K562 (cell line): ENCODE data around the gene SEC14L1. TPM values are rescaled to one million over a fixed set of nuclear protein-coding genes. Genes with fewer than 3 reads are reported as not detected.

Experiments
- ATAC-seq: fragments of 200-7000 bp; cut with Tn5 transposase; 3 replicates; pipeline ENCODE4 v1.9.1; 2020; ENCODE audit warnings: moderate library complexity
- BruUV-seq: library from RNA; stranded (reverse); fragments of 400-500 nt; replicated peaks from 2 replicates; lab custom pipeline; 2021; lab: Mats Ljungman, UMichigan
- CTCF ChIA-PET: fragments of 300-600 bp; formaldehyde crosslinking; extraction: SDS; loops from one replicate; lab custom pipeline; 2021; ENCODE audit warnings: low intra/inter-chr PET ratio; lab: Yijun Ruan, JAX
- POLR2A ChIA-PET: fragments of 300-600, 350-650 bp; sonication (Branson Sonifier 250); formaldehyde crosslinking; extraction: SDS; loops from one replicate; lab custom pipeline; 2021; ENCODE audit warnings: antibody characterized with exemption, inconsistent platforms; lab: Yijun Ruan, JAX
- DNase-seq, 4 experiments: peaks; one replicate each; pipeline versions ENCODE4 v3.0.0 to v3.0.0-alpha.2; 2011 to 2018; ENCODE audit warnings: low spot score in 3 of 4, mixed read lengths in 3 of 4; ENCODE audit errors: extremely low read depth in 1 of 4
- FAIRE-seq: peaks from 2 replicates; lab custom pipeline; 2011; peaks lifted over from hg19 to GRCh38; lab: Jason Lieb, UNC
- H2AFZ ChIP-seq: 2 replicates; pipeline ENCODE4 v1.6.0; 2011; ENCODE audit warnings: low read depth, low read length, control low read depth, inconsistent platforms
- H3K27ac ChIP-seq: fragments of 200-600 bp; 3 replicates; pipeline ENCODE4 v1.8.0; 2011; ENCODE audit warnings: low read depth, mild to moderate bottlenecking, control low read depth, inconsistent platforms, low read length, moderate library complexity, mixed read lengths; ENCODE audit errors: extremely low read depth
- H3K27me3 ChIP-seq, 2 experiments: fragments of 300-600 bp in 1 of 2; 2 replicates in 1 of 2; 3 replicates in 1 of 2; pipeline versions ENCODE4 v1.6.0 to v1.8.0; 2011; ENCODE audit warnings: inconsistent platforms in 2 of 2, low read length in 2 of 2, mild to moderate bottlenecking in 1 of 2, mixed read lengths in 1 of 2, moderate library complexity in 1 of 2; ENCODE audit not compliant: control insufficient read depth in 2 of 2, insufficient read depth in 2 of 2
- H3K36me3 ChIP-seq: fragments of 300-600 bp; 3 replicates; pipeline ENCODE4 v1.8.0; 2011; ENCODE audit warnings: mild to moderate bottlenecking, low read length, inconsistent platforms; ENCODE audit not compliant: control insufficient read depth, insufficient read depth
- H3K4me1 ChIP-seq, 2 experiments: fragments of 200-600 bp in 1 of 2; replicated peaks in 1 of 2; 2 replicates in 1 of 2; 3 replicates in 1 of 2; pipeline versions ENCODE4 v1.5.1 to v1.8.0; 2011; ENCODE audit warnings: inconsistent platforms in 2 of 2, low read length in 2 of 2, mild to moderate bottlenecking in 1 of 2, mixed read lengths in 1 of 2, moderate library complexity in 1 of 2; ENCODE audit not compliant: control insufficient read depth in 2 of 2, insufficient read depth in 2 of 2
- H3K4me2 ChIP-seq: 2 replicates; pipeline ENCODE4 v1.6.1; 2011; ENCODE audit warnings: low read length, control low read depth, inconsistent platforms, mixed read lengths; ENCODE audit not compliant: insufficient read depth
- H3K4me3 ChIP-seq: fragments of 200-600 bp; sonication (generic), shearing (Covaris generic); 2 replicates; pipeline ENCODE4 v1.5.1; 2016; ENCODE audit warnings: control low read depth, inconsistent platforms
- H3K79me2 ChIP-seq: fragments of 200-600 bp; 3 replicates; pipeline ENCODE4 v1.8.0; 2011; ENCODE audit warnings: low read length, inconsistent platforms; ENCODE audit not compliant: control insufficient read depth, insufficient read depth
- H3K9ac ChIP-seq, 2 experiments: 2 replicates each; pipeline versions ENCODE4 v1.6.0 to v1.6.1; 2011; ENCODE audit warnings: low read depth in 2 of 2, low read length in 2 of 2, control low read depth in 1 of 2, inconsistent platforms in 1 of 2, mild to moderate bottlenecking in 1 of 2, mixed read lengths in 1 of 2; ENCODE audit not compliant: insufficient read depth in 1 of 2
- H3K9me1 ChIP-seq: one replicate; pipeline ENCODE4 v1.6.0; 2011; ENCODE audit warnings: inconsistent platforms, mild to moderate bottlenecking, low read length, moderate library complexity; ENCODE audit not compliant: control insufficient read depth, insufficient read depth
- H3K9me3 ChIP-seq: replicated peaks from 2 replicates; pipeline ENCODE4 v1.5.1; 2011; ENCODE audit warnings: low read depth, low read length, inconsistent platforms; ENCODE audit not compliant: control insufficient read depth, insufficient read depth
- H4K20me1 ChIP-seq: replicated peaks from 2 replicates; pipeline ENCODE4 v1.6.1; 2011; ENCODE audit warnings: low read length, inconsistent platforms, mixed read lengths; ENCODE audit not compliant: control insufficient read depth, insufficient read depth
- CTCF ChIP-seq, 3 experiments: IDR thresholded peaks in 2 of 3; conservative IDR thresholded peaks in 1 of 3; 2 replicates each; pipeline ENCODE4 v1.5.1; 2011 to 2012; ENCODE audit warnings: low read length in 3 of 3, mild to moderate bottlenecking in 3 of 3, control low read depth in 2 of 3, improper control_type of control experiment in 1 of 3, inconsistent platforms in 1 of 3, low read depth in 1 of 3, mixed read lengths in 1 of 3, moderate library complexity in 1 of 3; ENCODE audit not compliant: insufficient read depth in 2 of 3
- RBM34 ChIP-seq: fragments of 200-400 bp; formaldehyde crosslinking; IDR thresholded peaks from 2 replicates; pipeline ENCODE4 v1.6.1; 2018; ENCODE audit warnings: low read length, borderline replicate concordance; ENCODE audit not compliant: insufficient read depth
- REST ChIP-seq, 2 experiments: fragments of 450-650 bp; formaldehyde crosslinking in 1 of 2; IDR thresholded peaks; 2 replicates each; pipeline versions ENCODE4 v1.4.0 to v1.6.1; 2014 to 2020; ENCODE audit warnings: mild to moderate bottlenecking in 2 of 2, borderline replicate concordance in 1 of 2, low read depth in 1 of 2
- TRIM24 ChIP-seq, 2 experiments: fragments of 450-650 bp; IDR thresholded peaks; 2 replicates each; pipeline ENCODE4 v1.6.1; 2016
- ZBTB33 ChIP-seq: sonication (generic); formaldehyde crosslinking; IDR thresholded peaks from 2 replicates; pipeline ENCODE4 v1.8.1; 2023; ENCODE audit warnings: mild to moderate bottlenecking, missing genetic modification reagents
- WGBS: fragments of 100-300 bp; shearing (Covaris generic); methylation state at CpG from one replicate; pipeline ENCODE4 v1.1.6; 2016; ENCODE audit warnings: low coverage, mixed read lengths; ENCODE audit not compliant: insufficient coverage; ENCODE audit errors: missing lambda C conversion rate; 5-methylcytosine and 5-hydroxymethylcytosine counted together
- in situ Hi-C: fragments of 300-500 bp; cut with MboI; formaldehyde crosslinking; loops from 4 replicates; pipeline ENCODE4 v1.15.0; 2018; ENCODE audit warnings: inconsistent platforms, mixed read lengths
- intact Hi-C: fragments of 100-400 bp; cut with micrococcal nuclease; formaldehyde crosslinking; loops from 2 replicates; pipeline ENCODE4 v1.14.2; 2022
- polyA plus RNA-seq, 8 experiments: library from polyadenylated mRNA; depleted of rRNA in 4 of 8; stranded (reverse) in 5 of 8; unstranded in 3 of 8; fragments of >200 nt; fragmentation: Nextera tagmentation in 2 of 8; fragmentation: Illumina TruSeq in 1 of 8; extraction: Ambion mirVana in 2 of 8; extraction: Trizol in 1 of 8; gene quantifications; 2 replicates each; pipeline versions ENCODE4 v1.2.1 to v1.2.3, GENCODE V29; 2011 to 2014; ENCODE audit warnings: inconsistent platforms in 1 of 8, missing spikeins in 1 of 8
- total RNA-seq, 7 experiments: library from RNA; depleted of rRNA in 6 of 7; stranded (reverse); fragments of >200 nt in 6 of 7; fragmentation: Illumina TruSeq in 2 of 7; extraction: Trizol in 2 of 7; gene quantifications; 2 replicates each; pipeline versions ENCODE4 v1.2.1 to v1.2.3, GENCODE V29; 2011 to 2021; ENCODE audit warnings: low replicate concordance in 1 of 7
- TF ChIP-seq, protein P1 (sequence below): fragments of 450-650 bp; IDR thresholded peaks from 2 replicates; pipeline ENCODE4 v1.6.1; 2016; ENCODE audit warnings: missing biosample characterization, missing genetic modification characterization

SEC14L1 gene
- total and polyA plus RNA-seq, 9 of the 15 experiments (the other 6 are each of a cell fraction or from before 2014, with no cell fraction given), result 3.1 to 39.7 (median 15.2) TPM

DNA sequence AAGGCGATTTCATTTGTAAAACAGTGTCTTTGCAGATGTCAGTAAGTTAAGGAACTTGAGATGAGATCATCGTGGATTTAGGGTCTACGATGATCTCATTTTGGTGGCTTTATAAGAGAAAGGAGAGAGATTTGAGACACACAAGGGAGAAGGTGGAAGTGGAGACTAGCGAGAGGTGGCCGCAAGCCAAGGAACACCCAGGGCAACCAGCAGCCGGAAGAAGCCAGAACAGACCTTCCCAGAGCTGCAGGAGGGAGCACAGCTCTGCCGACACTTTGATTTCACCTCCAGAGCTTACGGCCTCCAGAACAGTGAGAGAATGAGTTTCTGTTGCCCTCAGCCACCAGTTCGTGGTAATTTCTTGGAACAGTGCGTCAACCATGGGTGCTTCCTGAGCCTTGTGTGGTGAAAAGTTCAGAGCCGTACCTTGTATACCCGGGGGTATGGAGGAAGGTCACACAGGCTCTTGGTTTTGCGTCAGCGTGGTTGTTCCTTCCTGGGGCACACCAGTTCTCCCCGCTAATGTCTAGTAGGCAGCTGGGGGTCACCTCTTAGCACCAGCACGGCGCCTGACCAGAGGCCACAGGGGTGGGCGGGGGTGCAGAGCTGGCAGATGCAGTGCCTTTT, 12.9 kb upstream of the SEC14L1 start:
- BruUV-seq, result TSS peak; percentile 58
- peak overlapping the region; percentile 72 for H3K4me2 ChIP-seq
- ATAC-seq (peak; percentile 69), DNase-seq (peak in 2 of 4 experiments; percentile 31 to 51), FAIRE-seq (peak; percentile 15)
- intact Hi-C loops (loop anchor here (5.0 kb wide), 1 partner anchor 41 kb away; no protein-coding TSS in a partner anchor), in situ Hi-C loops (no loop called here)
- no peaks in the 10 kb centered on the region for H4K20me1 ChIP-seq
- peak overlapping the region; percentile 63 for H3K27ac ChIP-seq
- H3K36me3 ChIP-seq, result no peaks in the 10 kb centered on the region
- CTCF ChIA-PET, result no interaction called here
- POLR2A ChIA-PET, result interaction anchor here (0.6 to 2.7 kb wide), 5 partner anchors 9 to 234 kb away, joined by 3 to 12 read pairs (median 4); no protein-coding TSS in a partner anchor
- peak overlapping the region; percentile 40 to 53 for H3K9ac ChIP-seq
- H3K79me2 ChIP-seq, result no peaks in the 10 kb centered on the region
- WGBS, result 47% methylated on average over 18 of the region's 18 CpGs
- no peak overlapping the region for H3K4me3 ChIP-seq
- H3K27me3 ChIP-seq, result no peaks in the 10 kb centered on the region
- H3K9me3 ChIP-seq, result no peaks in the 10 kb centered on the region
- peaks cover 24 to 26% of the 10 kb centered on the region in 2 experiments for H3K4me1 ChIP-seq
- H2AFZ ChIP-seq, result peak overlapping the region; percentile 99
- H3K9me1 ChIP-seq, result no peaks in the 10 kb centered on the region
- TF ChIP-seq, protein P1, sequence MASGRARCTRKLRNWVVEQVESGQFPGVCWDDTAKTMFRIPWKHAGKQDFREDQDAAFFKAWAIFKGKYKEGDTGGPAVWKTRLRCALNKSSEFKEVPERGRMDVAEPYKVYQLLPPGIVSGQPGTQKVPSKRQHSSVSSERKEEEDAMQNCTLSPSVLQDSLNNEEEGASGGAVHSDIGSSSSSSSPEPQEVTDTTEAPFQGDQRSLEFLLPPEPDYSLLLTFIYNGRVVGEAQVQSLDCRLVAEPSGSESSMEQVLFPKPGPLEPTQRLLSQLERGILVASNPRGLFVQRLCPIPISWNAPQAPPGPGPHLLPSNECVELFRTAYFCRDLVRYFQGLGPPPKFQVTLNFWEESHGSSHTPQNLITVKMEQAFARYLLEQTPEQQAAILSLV (tag), result no peak
- peak; percentile 22; the same call in 1 of the 2 replicates for TF ChIP-seq REST (IDR thresholded peaks at IDR 0.05; ENCODE audit: borderline replicate concordance)
- no peak for TF ChIP-seq REST (CRISPR knock-in tag; IDR thresholded peaks at IDR 0.05; ENCODE audit: low read depth)
- no peak for TF ChIP-seq TRIM24 (IDR thresholded peaks at IDR 0.05)
- TF ChIP-seq RBM34, result no peak
- no peak for TF ChIP-seq CTCF (IDR thresholded peaks at IDR 0.05 in 2 of 3, conservative IDR thresholded peaks at IDR 0.05 in 1 of 3; ENCODE audit: insufficient read depth in 2 of 3, low read depth in 1 of 3, low read length in 3 of 3)
- TF ChIP-seq ZBTB33 (CRISPR knock-in tag), result 0 out of 2 replicates have a peak, but pooled peaks have one; percentile 33
